GM23248 (cell line): ENCODE measurements around the gene ACCSL. TPM values are rescaled to one million over a fixed set of nuclear protein-coding genes. Genes with fewer than 3 reads are reported as not detected.

Experiments used
- DNase-seq: peaks from one replicate; pipeline ENCODE4 v3.0.0-alpha.2; 2015
- H2AFZ ChIP-seq: fragments of 200-600 bp; sonication (generic); 2 replicates; pipeline ENCODE4 v1.6.1; 2016; ENCODE audit warnings: antibody characterized with exemption
- H3F3A ChIP-seq: fragments of 200-600 bp; sonication (generic); 2 replicates; pipeline ENCODE4 v1.6.1; 2016; ENCODE audit warnings: mild to moderate bottlenecking, antibody characterized with exemption, mixed run types; ENCODE audit not compliant: insufficient read depth
- H3K27ac ChIP-seq: fragments of 200-600 bp; sonication (generic); 2 replicates; pipeline ENCODE4 v1.5.1; 2016; ENCODE audit warnings: mild to moderate bottlenecking
- H3K27me3 ChIP-seq: fragments of 200-600 bp; sonication (generic); replicated peaks from 2 replicates; pipeline ENCODE4 v1.6.1; 2016; ENCODE audit warnings: mild to moderate bottlenecking; ENCODE audit not compliant: insufficient read depth
- H3K36me3 ChIP-seq: fragments of 200-600 bp; sonication (generic); 2 replicates; pipeline ENCODE4 v1.6.1; 2016; ENCODE audit warnings: low read depth, mild to moderate bottlenecking
- H3K4me1 ChIP-seq: fragments of 200-600 bp; sonication (generic); 2 replicates; pipeline ENCODE4 v1.6.1; 2016; ENCODE audit warnings: mild to moderate bottlenecking; ENCODE audit not compliant: insufficient read depth
- H3K4me2 ChIP-seq: fragments of 200-600 bp; sonication (generic); one replicate; pipeline ENCODE4 v1.6.1; 2016; ENCODE audit warnings: mild to moderate bottlenecking; ENCODE audit not compliant: unreplicated experiment
- H3K4me3 ChIP-seq: fragments of 200-600 bp; sonication (generic); 2 replicates; pipeline ENCODE4 v1.5.1; 2016; ENCODE audit warnings: mild to moderate bottlenecking
- H3K79me2 ChIP-seq: fragments of 200-600 bp; sonication (generic); 2 replicates; pipeline ENCODE4 v1.6.1; 2016; ENCODE audit warnings: mild to moderate bottlenecking; ENCODE audit not compliant: insufficient read depth
- H3K9ac ChIP-seq: fragments of 200-600 bp; sonication (generic); 2 replicates; pipeline ENCODE4 v1.6.1; 2016; ENCODE audit warnings: mild to moderate bottlenecking
- H3K9me2 ChIP-seq: fragments of 200-600 bp; sonication (generic); 2 replicates; pipeline ENCODE4 v1.6.1; 2016; ENCODE audit warnings: mixed run types, mild to moderate bottlenecking, moderate library complexity; ENCODE audit not compliant: insufficient read depth
- H3K9me3 ChIP-seq: fragments of 200-600 bp; sonication (generic); one replicate; pipeline ENCODE4 v1.6.1; 2017; ENCODE audit warnings: low read depth
- H4K20me1 ChIP-seq: fragments of 200-600 bp; sonication (generic); 2 replicates; pipeline ENCODE4 v1.6.0; 2016; ENCODE audit not compliant: insufficient read depth
- EZH2 ChIP-seq: fragments of 200-600 bp; sonication (generic); IDR thresholded peaks from 2 replicates; pipeline ENCODE4 v1.6.1; 2018; ENCODE audit warnings: antibody characterized with exemption, mild to moderate bottlenecking; ENCODE audit not compliant: insufficient read depth, poor library complexity, severe bottlenecking
- EZH2phosphoT487 ChIP-seq: fragments of 200-600 bp; sonication (generic); IDR thresholded peaks from 2 replicates; pipeline ENCODE4 v1.6.1; 2018; ENCODE audit warnings: antibody characterized with exemption, moderate library complexity, mild to moderate bottlenecking, low read depth; ENCODE audit not compliant: insufficient read depth
- WGBS, 2 experiments: methylation state at CpG; one replicate each; pipeline ENCODE4 v1.1.6; 2015 to 2017; ENCODE audit warnings: low lambda C conversion rate in 2 of 2, low coverage in 1 of 2; ENCODE audit errors: missing lambda C conversion rate in 2 of 2; 5-methylcytosine and 5-hydroxymethylcytosine counted together
- in situ Hi-C: fragments of 300-500 bp; cut with MboI; formaldehyde crosslinking; loops from 2 replicates; pipeline ENCODE4 v1.15.0; 2020
- polyA plus RNA-seq: library from polyadenylated mRNA; unstranded; fragments of >200 nt; fragmentation: Nextera tagmentation; extraction: Ambion mirVana; gene quantifications from 2 replicates; pipeline ENCODE4 v1.2.1, GENCODE V29; 2016
- total RNA-seq: library from RNA; depleted of rRNA; stranded (reverse); fragments of >200 nt; shearing (Covaris generic); gene quantifications from 2 replicates; pipeline ENCODE4 v1.2.3, GENCODE V29; 2014

Gene ACCSL
- total and polyA plus RNA-seq, 2 experiments from 2014 or later: not detected

GRCh38 chr11:44034639-44035038, 13.1 kb upstream of the ACCSL start:
- Histone ChIP-seq H3F3A (peaks cover under 1% of the 10 kb centered on the region; the same call in 1 of the 2 replicates), H3K9ac (no peak overlapping the region), H3K36me3 (no peaks in the 10 kb centered on the region), H3K4me3 (no peak overlapping the region), H3K27me3 (no peaks in the 10 kb centered on the region; the same call in 1 of the 2 replicates), H3K4me2 (no peak overlapping the region), H4K20me1 (no peaks in the 10 kb centered on the region), H3K9me2 (no peaks in the 10 kb centered on the region), H3K9me3 (no peaks in the 10 kb centered on the region), H3K79me2 (no peaks in the 10 kb centered on the region), H2AFZ (no peak overlapping the region), H3K27ac (no peak overlapping the region), H3K4me1 (peaks cover 19% of the 10 kb centered on the region)
- TF ChIP-seq EZH2: no peak
- no peak for TF ChIP-seq EZH2phosphoT487
- no peak for DNase-seq
- in situ Hi-C loops: loop anchor here (5.0 kb wide), 1 partner anchor 87 kb away; no protein-coding TSS in a partner anchor

DNA sequence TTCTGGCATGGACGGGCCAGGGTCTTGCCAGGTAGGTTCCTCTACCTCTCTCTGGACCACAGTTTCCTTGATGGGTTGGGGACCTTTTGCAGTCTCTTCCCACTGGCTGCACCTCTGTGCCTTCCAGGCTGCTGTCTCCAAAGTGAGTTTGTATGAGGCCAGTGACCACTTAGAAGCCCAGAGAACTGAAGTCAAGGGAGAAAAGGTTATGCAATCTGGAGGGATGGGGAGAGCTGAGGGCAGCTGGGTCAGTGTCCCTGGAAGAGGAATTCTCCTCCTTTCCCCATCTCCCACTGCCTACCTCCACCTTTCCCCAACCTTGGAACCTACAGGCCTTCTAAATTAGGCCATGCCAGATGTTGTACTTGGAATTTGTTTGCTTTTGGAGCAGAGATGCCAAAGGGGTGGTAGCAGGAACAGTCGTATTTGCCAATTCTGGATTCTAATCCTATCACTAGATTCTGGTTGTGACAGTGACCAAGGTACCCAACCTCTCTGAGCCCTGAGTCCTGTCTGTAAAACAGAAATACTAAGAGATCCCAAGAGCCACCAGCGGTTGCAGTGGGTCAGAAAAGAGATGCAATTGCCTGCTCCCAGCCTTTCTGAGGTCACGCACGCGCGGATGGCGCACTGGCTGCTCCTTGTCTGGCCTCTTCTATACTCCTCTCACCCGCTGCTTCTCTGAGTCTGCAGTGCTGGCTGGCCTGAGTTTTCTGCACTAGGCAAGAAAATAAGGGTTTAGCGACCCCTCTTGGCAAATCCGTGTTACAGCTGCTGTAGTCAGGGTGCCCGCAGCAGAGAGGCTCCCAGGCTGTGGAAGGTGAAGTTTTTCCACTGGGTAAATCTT, 10.7 kb upstream of the ACCSL start:
- Histone ChIP-seq H3K4me2 (no peak overlapping the region), H4K20me1 (no peaks in the 10 kb centered on the region), H3K9me3 (no peaks in the 10 kb centered on the region), H3F3A (no peaks in the 10 kb centered on the region), H3K4me3 (no peak overlapping the region), H2AFZ (peak overlapping the region; percentile 29), H3K9ac (no peak overlapping the region), H3K27ac (no peak overlapping the region), H3K9me2 (no peaks in the 10 kb centered on the region), H3K4me1 (peaks cover 6% of the 10 kb centered on the region), H3K79me2 (no peaks in the 10 kb centered on the region), H3K27me3 (no peaks in the 10 kb centered on the region; the same call in 1 of the 2 replicates), H3K36me3 (no peaks in the 10 kb centered on the region)
- TF ChIP-seq EZH2 (no peak), EZH2phosphoT487 (no peak)
- in situ Hi-C loops: no loop called here
- peak; percentile 94 for DNase-seq
- WGBS, 2 experiments: 10 to 11% methylated on average over 12 of the region's 12 CpGs

DNA sequence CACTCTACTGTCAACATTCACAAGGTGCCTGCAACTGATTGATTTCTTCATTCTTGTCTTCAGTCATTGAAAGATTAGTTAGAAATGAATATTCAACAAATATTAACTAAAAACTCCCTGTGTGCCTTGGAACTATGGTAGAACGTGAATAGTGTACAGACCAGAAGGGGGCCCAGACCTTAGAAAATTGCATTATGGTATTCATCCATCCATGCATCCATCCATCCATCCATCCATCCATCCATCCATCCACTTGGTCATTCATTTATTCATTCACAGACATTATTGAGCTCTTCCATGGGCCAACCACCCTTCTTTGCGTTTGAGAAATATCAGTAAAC, 10.2 kb upstream of the ACCSL start:
- H4K20me1 ChIP-seq: no peaks in the 10 kb centered on the region
- H3K9me3 ChIP-seq: no peaks in the 10 kb centered on the region
- H3K4me2 ChIP-seq: no peak overlapping the region
- no peak overlapping the region for H3K27ac ChIP-seq
- no peaks in the 10 kb centered on the region; the same call in 1 of the 2 replicates for H3K27me3 ChIP-seq
- no peaks in the 10 kb centered on the region for H3K36me3 ChIP-seq
- TF ChIP-seq EZH2phosphoT487 (no peak), EZH2 (no peak)
- no peak overlapping the region for H3K9ac ChIP-seq
- H2AFZ ChIP-seq: 0 out of 2 replicates have a peak overlapping the region, but pooled peaks have one; percentile 29
- H3K9me2 ChIP-seq: no peaks in the 10 kb centered on the region
- H3K4me1 ChIP-seq: peaks cover 3% of the 10 kb centered on the region
- in situ Hi-C loops: no loop called here
- H3F3A ChIP-seq: no peaks in the 10 kb centered on the region
- H3K79me2 ChIP-seq: no peaks in the 10 kb centered on the region
- no peak overlapping the region for H3K4me3 ChIP-seq
- no peak for DNase-seq
- 75 to 90% methylated on average over 2 of the region's 2 CpGs for WGBS, 2 experiments

GRCh38 chr11:44043157-44043556, 4.6 kb upstream of the ACCSL start:
- no peak for TF ChIP-seq EZH2phosphoT487
- TF ChIP-seq EZH2: no peak
- H3K9me3 ChIP-seq: no peaks in the 10 kb centered on the region
- no peak overlapping the region for H2AFZ ChIP-seq
- H3K79me2 ChIP-seq: no peaks in the 10 kb centered on the region
- no peaks in the 10 kb centered on the region for H3K4me1 ChIP-seq
- no peaks in the 10 kb centered on the region for H4K20me1 ChIP-seq
- no peak overlapping the region for H3K27ac ChIP-seq
- H3K27me3 ChIP-seq: peaks cover 3% of the 10 kb centered on the region; the same call in 1 of the 2 replicates
- no peak overlapping the region for H3K4me3 ChIP-seq
- H3F3A ChIP-seq: no peaks in the 10 kb centered on the region
- in situ Hi-C loops: no loop called here
- H3K9me2 ChIP-seq: no peaks in the 10 kb centered on the region
- H3K36me3 ChIP-seq: no peaks in the 10 kb centered on the region
- DNase-seq: no peak
- H3K9ac ChIP-seq: no peak overlapping the region
- WGBS, 2 experiments: 37 to 47% methylated on average over 2 of the region's 2 CpGs
- H3K4me2 ChIP-seq: no peak overlapping the region
